Kidney (tissue), 14 donors: ENCODE results near the gene NOC4L. TPM values are rescaled to one million over a fixed set of nuclear protein-coding genes. Genes with fewer than 3 reads are reported as not detected.

Experiments
- DNase-seq, 5 donors: peaks; one replicate each; pipeline ENCODE4 v3.0.0-alpha.2; 2013 to 2020
- FAIRE-seq: peaks from 2 replicates; lab custom pipeline; 2012; peaks lifted over from hg19 to GRCh38; lab: Jason Lieb, UNC
- H3K27ac ChIP-seq, 2 donors: one replicate each; pipeline ENCODE4 v1.7.0; 2013; ENCODE audit warnings: low read depth in 2 of 2, low read length in 2 of 2, inconsistent platforms in 1 of 2
- H3K27me3 ChIP-seq: one replicate; pipeline ENCODE4 v1.7.1; 2013; ENCODE audit warnings: low read length, inconsistent platforms; ENCODE audit not compliant: control insufficient read depth, insufficient read depth
- H3K36me3 ChIP-seq, 3 donors: one replicate each; pipeline versions ENCODE4 v1.7.0 to v1.7.1; 2013; ENCODE audit warnings: low read length in 3 of 3, control low read depth in 1 of 3, inconsistent platforms in 1 of 3; ENCODE audit not compliant: insufficient read depth in 3 of 3, control insufficient read depth in 2 of 3
- H3K4me1 ChIP-seq, 3 donors: one replicate each; pipeline versions ENCODE4 v1.7.0 to v1.7.1; 2013; ENCODE audit warnings: low read length in 3 of 3, inconsistent platforms in 1 of 3, low read depth in 1 of 3; ENCODE audit not compliant: control insufficient read depth in 2 of 3, insufficient read depth in 2 of 3
- H3K4me3 ChIP-seq, 3 donors: one replicate each; pipeline versions ENCODE4 v1.7.0 to v1.8.1; 2013; ENCODE audit warnings: low read length in 3 of 3, control low read depth in 1 of 3, inconsistent platforms in 1 of 3
- H3K9ac ChIP-seq, 3 donors: one replicate each; pipeline versions ENCODE4 v1.7.0 to v1.7.1; 2013; ENCODE audit warnings: low read length in 3 of 3, control low read depth in 1 of 3, inconsistent platforms in 1 of 3
- H3K9me3 ChIP-seq, 3 donors: one replicate each; pipeline versions ENCODE4 v1.7.0 to v1.7.1; 2013; ENCODE audit warnings: low read length in 3 of 3, control low read depth in 1 of 3, inconsistent platforms in 1 of 3; ENCODE audit not compliant: control insufficient read depth in 2 of 3, insufficient read depth in 1 of 3
- intact Hi-C: fragments of 100-400 bp; cut with DNase I; formaldehyde crosslinking; loops from one replicate; pipeline ENCODE4 v1.11.1; 2022
- polyA plus RNA-seq: library from polyadenylated mRNA; stranded (reverse); fragments of 350-450 nt; fragmentation: Illumina TruSeq; extraction: RNeasy Lipid Tissue Mini Kit (QIAGEN cat#74804); gene quantifications from one replicate; pipeline ENCODE4 v1.2.3, GENCODE V29; 2014; ENCODE audit warnings: low read depth, low replicate concordance; ENCODE audit not compliant: insufficient read depth
- total RNA-seq: library from RNA; stranded (reverse); fragmentation: NEBNext Ultra II Directional; extraction: Animal tissue kit (Norgen Biotek cat#: 25700); gene quantifications from one replicate; pipeline ENCODE4 v1.2.1, GENCODE V29; 2021
- TF ChIP-seq, protein P1 (sequence below): IDR thresholded peaks from 3 replicates; pipeline ENCODE4 v1.5.1; 2012; ENCODE audit warnings: mild to moderate bottlenecking, moderate library complexity, borderline replicate concordance; ENCODE audit not compliant: insufficient read depth; ENCODE audit errors: extremely low read depth
- donor health status: control.
- donor health status: control.
- donor health status: control.
- donor health status: control.
- donor health status: control.
- donor health status: DM: yes; HTN: yes; CAD: no.
- donor health status: Normal renal cell carcinoma (clear cell type).

NOC4L gene
- total and polyA plus RNA-seq, 2 donors from 2014 or later = 20.0 to 22.3 TPM

DNA sequence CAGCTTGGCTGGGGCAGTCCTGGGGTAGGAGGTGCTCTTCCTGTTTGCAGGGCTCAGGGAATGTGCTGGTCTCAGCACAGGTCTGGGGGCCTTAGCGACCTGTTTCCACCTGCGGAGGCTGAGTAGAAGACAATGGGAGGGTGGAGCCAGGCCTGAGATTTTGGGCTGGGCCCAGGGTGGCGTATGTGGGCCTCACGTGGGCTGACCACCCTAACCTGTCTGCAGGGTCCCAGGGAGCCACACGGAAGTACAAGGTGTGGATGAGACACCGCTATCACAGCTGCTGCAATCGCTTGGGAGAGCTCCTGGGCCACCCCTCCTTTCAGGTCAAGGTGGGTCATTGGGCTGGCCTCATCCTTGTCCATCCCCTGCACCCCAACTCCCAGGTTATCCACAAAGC, 1.1 kb downstream of the NOC4L start:
- DNase-seq (peak in 2 of 5 donors; percentile 46 to 64), FAIRE-seq (no peak)
- Histone ChIP-seq H3K9me3 (no peaks in the 10 kb centered on the region), H3K4me1 (peaks cover 0 to 22% (median 0%) of the 10 kb centered on the region in 3 donors), H3K36me3 (peaks cover 2 to 15% (median 3%) of the 10 kb centered on the region in 3 donors), H3K27me3 (no peaks in the 10 kb centered on the region), H3K4me3 (peak overlapping the region in 2 of 3 donors; percentile 71 to 74), H3K9ac (peak overlapping the region in 1 of 3 donors; percentile 55), H3K27ac (no peak overlapping the region)
- intact Hi-C loops = no loop called here
- TF ChIP-seq, protein P1, sequence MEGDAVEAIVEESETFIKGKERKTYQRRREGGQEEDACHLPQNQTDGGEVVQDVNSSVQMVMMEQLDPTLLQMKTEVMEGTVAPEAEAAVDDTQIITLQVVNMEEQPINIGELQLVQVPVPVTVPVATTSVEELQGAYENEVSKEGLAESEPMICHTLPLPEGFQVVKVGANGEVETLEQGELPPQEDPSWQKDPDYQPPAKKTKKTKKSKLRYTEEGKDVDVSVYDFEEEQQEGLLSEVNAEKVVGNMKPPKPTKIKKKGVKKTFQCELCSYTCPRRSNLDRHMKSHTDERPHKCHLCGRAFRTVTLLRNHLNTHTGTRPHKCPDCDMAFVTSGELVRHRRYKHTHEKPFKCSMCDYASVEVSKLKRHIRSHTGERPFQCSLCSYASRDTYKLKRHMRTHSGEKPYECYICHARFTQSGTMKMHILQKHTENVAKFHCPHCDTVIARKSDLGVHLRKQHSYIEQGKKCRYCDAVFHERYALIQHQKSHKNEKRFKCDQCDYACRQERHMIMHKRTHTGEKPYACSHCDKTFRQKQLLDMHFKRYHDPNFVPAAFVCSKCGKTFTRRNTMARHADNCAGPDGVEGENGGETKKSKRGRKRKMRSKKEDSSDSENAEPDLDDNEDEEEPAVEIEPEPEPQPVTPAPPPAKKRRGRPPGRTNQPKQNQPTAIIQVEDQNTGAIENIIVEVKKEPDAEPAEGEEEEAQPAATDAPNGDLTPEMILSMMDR = no peak

DNA sequence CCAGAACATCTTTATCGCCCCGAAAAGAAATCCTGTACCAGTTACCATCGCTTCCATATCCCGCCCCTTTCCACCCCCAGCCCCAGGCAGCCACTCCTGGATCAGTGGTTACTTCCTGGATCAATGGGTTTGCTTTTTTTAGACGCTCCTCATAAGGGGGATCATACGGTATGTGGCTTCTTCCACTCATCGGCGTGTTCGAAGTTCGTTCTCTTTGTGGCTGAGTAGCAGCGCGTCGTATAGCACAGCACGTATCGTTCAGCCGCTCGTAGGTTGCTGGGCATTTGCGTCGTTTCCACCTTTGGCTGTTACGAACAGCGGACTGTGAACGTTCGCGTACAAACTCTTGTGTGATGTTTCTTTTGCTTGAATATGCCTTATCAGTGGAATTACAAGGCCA, 1.8 kb downstream of the NOC4L start:
- FAIRE-seq = no peak
- peak in 2 of 5 donors; percentile 27 to 35 for DNase-seq
- no peaks in the 10 kb centered on the region for H3K9me3 ChIP-seq
- H3K4me1 ChIP-seq = peaks cover 0 to 22% (median 0%) of the 10 kb centered on the region in 3 donors
- TF ChIP-seq, protein P1 = no peak
- intact Hi-C loops = no loop called here
- no peaks in the 10 kb centered on the region for H3K27me3 ChIP-seq
- H3K4me3 ChIP-seq = no peak overlapping the region
- H3K27ac ChIP-seq = no peak overlapping the region
- peaks cover 0 to 8% (median 3%) of the 10 kb centered on the region in 3 donors for H3K36me3 ChIP-seq
- H3K9ac ChIP-seq = no peak overlapping the region

DNA sequence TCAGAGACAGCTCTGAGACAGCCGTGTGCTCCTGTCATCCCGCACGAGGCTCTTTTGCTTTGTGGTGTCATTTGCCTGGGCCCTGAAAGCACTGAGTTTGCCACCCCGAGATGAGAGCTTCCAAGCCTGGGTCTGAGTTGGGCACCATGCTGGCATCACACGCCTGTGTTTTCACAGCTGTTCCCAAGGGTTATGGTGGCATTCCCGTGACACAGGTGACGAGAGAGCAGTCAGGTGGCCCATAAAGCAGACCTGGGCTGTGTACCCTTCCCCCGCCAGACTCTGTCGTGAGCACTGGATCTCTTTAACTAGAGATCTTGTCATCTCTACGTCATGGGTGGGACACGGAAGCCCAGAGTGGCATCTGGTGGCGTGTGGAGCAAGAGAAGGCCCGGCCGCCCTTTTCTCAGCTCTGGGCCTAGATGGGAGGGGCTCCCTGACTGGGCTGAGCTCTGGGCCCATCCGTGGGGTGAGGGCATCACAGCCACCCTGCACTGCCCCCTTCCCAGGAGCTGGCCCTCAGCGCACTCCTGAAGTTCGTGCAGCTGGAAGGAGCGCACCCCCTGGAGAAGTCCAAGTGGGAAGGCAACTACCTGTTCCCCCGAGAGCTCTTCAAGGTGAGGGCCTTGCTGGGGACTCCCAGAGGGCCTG, 2.6 kb downstream of the NOC4L start:
- Histone ChIP-seq H3K27ac (no peak overlapping the region), H3K27me3 (no peaks in the 10 kb centered on the region), H3K36me3 (peaks cover 0 to under 1% (median under 1%) of the 10 kb centered on the region in 3 donors), H3K4me3 (no peak overlapping the region), H3K4me1 (peaks cover 0 to 22% (median 0%) of the 10 kb centered on the region in 3 donors), H3K9me3 (no peaks in the 10 kb centered on the region), H3K9ac (no peak overlapping the region)
- intact Hi-C loops = no loop called here
- FAIRE-seq (no peak), DNase-seq (peak in 2 of 5 donors; percentile 41 to 55)
- TF ChIP-seq, protein P1 = no peak
